Suppressor macrophage treated with lipopolysaccharide for 1 hour (primary cell): Measurements from ENCODE around the gene RGS11.

Experiments used
- DNase-seq, 3 donors: peaks; one replicate each; pipeline ENCODE4 v3.0.0-alpha.2; 2020 to 2022

Gene RGS11

DNA sequence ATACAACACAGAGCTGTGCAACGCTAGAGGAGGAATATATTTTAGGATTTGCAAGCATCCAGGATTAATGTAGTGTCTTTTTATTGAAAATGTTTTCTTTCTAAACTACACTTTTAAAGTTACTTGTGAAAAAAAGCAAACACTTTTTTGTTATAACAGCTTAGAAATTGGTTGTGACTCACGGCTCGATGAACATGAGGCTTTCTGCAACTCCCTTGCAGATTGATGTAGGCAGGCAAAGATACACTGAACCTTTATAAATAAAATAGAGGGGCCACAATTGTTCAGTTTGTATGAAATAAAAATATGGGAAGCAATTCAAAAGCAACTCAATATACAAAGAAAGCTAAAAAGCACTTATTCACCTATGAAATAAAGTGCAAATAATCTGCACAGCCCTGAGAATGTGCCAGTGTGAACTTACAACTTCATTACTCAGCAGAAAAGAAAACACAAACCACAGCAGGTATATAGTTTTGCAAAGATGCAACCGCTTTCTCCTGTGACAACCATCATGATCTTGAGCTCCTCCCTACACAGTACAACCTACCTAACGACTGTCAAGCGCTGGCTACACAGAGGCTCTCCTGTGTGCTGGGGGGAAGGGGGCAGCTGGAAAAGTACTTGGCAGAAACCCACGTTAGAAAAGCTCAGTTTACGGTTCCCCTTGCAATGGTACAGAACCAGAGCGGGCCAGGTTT, 47.4 kb downstream of the RGS11 start:
- DNase-seq = no peak

DNA sequence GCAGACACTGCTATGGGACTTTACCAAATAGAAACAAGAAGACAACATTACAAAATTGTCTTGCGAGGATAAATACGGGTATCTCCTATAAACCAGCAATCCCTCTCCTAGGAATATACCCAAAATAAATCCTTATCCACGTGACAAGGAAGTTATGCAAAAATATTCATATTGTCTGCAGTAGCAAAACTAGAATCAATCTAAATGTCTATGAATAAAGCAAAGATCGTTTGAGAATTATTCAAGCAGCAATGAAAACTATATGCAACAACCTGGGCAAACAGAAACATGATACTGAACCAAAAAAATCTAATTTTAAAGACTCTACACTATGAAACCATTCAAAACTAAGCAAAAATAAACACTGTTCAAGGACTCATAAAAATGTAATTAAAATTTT, 55.7 kb downstream of the RGS11 start:
- no peak for DNase-seq
